Spleen (tissue), 7 donors: ENCODE data around the gene GATA2.

Experiments used
- CTCF ChIP-seq, 11 experiments: fragments of 200-600 bp in 7 of 11; fragments of 450-650 bp in 4 of 11; sonication (generic) in 4 of 11; IDR thresholded peaks in 8 of 11; conservative IDR thresholded peaks in 3 of 11; 1 replicate in 7 of 11; 2 replicates in 4 of 11; pipeline versions ENCODE4 v1.4.0 to v1.8.0; 2016 to 2021; ENCODE audit warnings: antibody characterized with exemption in 11 of 11, inconsistent platforms in 4 of 11, mild to moderate bottlenecking in 1 of 11
- POLR2A ChIP-seq, 3 donors: fragments of 450-650 bp; IDR thresholded peaks; one replicate each; pipeline ENCODE4 v1.5.1; 2017; ENCODE audit warnings: antibody characterized with exemption in 3 of 3, mild to moderate bottlenecking in 1 of 3
- POLR2AphosphoS5 ChIP-seq, 3 donors: sonication (generic); formaldehyde crosslinking; IDR thresholded peaks; one replicate each; pipeline ENCODE4 v1.5.1; 2017; ENCODE audit warnings: antibody characterized with exemption in 3 of 3
- donor health status: DM: no; HTN: no; CAD: no; lungs with moderate emphysema.
- donor health status: DM: no; HTN: no; CAD: no.
- donor health status: DM: no; HTN: no; CAD: no.

- TF ChIP-seq POLR2A (IDR thresholded peaks at IDR 0.05) (no peak), CTCF (IDR thresholded peaks at IDR 0.05 in 8 of 11, conservative IDR thresholded peaks at IDR 0.05 in 3 of 11) (no peak), POLR2AphosphoS5 (IDR thresholded peaks at IDR 0.05) (no peak)
Measured at GRCh38 chr3:128453501-128454309, 39.3 kb downstream of the GATA2 start.
